GM21390 (cell line): Measurements from ENCODE around the gene MAP2K3.
"Not testable (repeated sequence)": the region's sequence is repeated elsewhere in the genome, so short reads cannot be mapped to it uniquely, and the experiment has no call there.

Experiments
- ATAC-seq: cut with Tn5 transposase; IDR thresholded peaks from one replicate; pipeline ENCODE4 v1.9.1; 2021; ENCODE audit not compliant: unreplicated experiment

MAP2K3 gene

GRCh38 chr17:21327921-21328320 lies 43.4 kb downstream of the MAP2K3 start:
- peak; percentile 39 for ATAC-seq

- not testable (repeated sequence) for ATAC-seq
Observed at GRCh38 chr17:21328778-21329177, 44.3 kb downstream of the MAP2K3 start.

- no peak for ATAC-seq
Observed at GRCh38 chr17:21330436-21331160, 46.1 kb downstream of the MAP2K3 start.

GRCh38 chr17:21336541-21337294 lies 52.2 kb downstream of the MAP2K3 start:
- not testable (repeated sequence) for ATAC-seq

- ATAC-seq: not testable (repeated sequence)
Observed at GRCh38 chr17:21337981-21338625, 53.6 kb downstream of the MAP2K3 start.

DNA sequence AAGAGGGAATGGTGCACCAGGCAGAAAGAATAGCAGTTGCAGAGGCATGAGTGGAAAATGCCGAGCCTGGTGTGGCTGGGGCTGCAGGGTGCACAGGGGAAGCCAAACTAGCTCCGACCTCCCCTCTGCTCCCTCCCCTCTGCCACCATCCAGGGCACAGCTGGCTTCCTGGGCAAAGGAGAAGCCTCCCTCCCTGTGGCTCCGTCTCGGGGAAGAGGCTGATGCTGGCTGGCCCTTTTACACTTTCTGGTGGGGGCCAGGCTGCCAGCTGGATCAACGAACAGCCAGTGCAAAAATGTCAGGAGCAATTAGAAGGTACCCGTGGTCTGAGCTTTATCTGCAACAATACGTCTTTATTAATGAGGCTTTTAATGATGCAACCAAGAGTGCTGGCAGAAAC lies 54.5 kb downstream of the MAP2K3 start:
- ATAC-seq: no peak

DNA sequence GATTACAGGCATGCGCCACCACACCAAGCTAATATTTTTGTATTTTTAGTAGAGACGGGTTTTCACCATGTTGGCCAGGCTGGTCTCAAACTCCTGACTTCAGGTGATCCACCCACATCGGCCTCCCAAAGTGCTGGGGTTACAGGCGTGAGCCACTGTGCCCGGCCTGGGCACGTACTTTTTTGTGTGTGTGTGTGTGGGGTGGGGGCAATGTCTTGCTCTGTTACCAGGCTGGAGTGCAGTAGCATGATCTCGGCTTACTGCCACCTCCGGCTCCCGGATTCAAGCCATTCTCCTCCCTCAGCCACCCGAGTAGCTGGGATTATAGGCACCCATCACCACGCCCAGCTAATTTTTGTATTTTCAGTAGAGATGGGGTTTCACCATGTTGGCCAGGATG lies 55.1 kb downstream of the MAP2K3 start:
- ATAC-seq: not testable (repeated sequence)

DNA sequence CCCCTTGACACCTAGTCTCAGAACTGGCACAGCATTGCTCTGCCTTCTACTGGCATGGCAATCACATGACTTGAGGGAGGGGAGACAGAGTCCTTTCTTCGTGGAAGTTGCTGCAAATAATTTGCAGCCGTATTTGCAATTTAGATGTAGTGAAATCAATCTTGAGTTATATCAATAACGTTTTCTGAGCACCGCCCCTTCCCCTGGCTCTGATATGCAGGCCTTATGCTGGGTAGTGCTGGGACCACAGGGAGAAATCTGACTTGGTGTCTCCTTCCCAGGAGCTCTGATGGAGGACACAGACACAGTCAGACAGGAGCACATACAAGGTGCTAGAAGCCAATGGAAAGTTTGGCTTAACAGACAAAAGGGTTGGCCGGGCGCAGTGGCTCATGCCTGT lies 55.9 kb downstream of the MAP2K3 start:
- not testable (repeated sequence) for ATAC-seq

GRCh38 chr17:21341279-21341678 lies 56.8 kb downstream of the MAP2K3 start:
- ATAC-seq: not testable (repeated sequence)

GRCh38 chr17:21341925-21342540 lies 57.5 kb downstream of the MAP2K3 start:
- ATAC-seq: not testable (repeated sequence)

DNA sequence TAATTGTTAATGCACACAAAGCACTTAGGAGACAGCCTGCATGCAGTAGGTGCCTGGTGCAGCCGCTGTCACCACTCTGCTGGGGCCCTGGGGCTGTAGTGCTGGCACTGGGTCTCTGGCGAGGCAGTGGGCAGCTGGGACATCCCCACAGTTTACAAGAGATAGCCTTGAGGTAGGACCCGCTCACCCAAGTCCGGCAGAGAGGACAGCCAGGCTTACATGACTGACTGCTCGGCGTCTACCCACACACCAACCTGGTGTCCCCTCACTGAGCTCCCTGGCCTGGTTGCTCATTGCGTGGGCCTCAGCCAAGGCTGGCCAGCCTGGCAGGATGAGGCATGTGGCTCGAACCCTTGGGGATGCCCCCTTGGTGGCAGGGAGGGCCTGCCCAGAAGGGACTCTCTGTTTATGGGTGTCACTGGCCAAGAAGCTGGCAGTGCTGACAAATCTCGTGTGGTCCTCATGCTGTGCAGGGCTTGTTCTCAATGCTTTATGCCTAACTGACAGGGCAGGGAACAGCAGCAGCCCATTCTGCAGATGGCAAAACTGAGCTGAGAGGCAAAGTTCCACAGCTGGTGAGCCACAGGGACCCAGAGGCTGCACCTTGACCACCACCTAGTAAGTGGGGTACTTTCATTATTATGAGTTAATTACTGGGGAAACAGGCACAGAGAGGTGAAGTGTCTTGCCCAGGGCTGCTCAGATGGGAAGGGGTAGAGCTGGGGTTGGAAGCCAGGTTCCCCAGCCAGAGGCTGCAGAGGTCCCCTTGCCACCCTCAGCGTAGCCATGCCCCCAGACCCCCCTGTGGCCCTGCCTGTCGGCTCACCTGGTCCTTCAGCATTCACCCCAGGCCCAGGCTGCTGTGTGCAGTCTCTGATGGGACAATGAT lies 58.8 kb downstream of the MAP2K3 start:
- ATAC-seq: not testable (repeated sequence)

GRCh38 chr17:21344801-21345200 lies 60.3 kb downstream of the MAP2K3 start:
- not testable (repeated sequence) for ATAC-seq

GRCh38 chr17:21345236-21345635 lies 60.7 kb downstream of the MAP2K3 start:
- no peak for ATAC-seq

- not testable (repeated sequence) for ATAC-seq
Observed at GRCh38 chr17:21346107-21346506, 61.6 kb downstream of the MAP2K3 start.

DNA sequence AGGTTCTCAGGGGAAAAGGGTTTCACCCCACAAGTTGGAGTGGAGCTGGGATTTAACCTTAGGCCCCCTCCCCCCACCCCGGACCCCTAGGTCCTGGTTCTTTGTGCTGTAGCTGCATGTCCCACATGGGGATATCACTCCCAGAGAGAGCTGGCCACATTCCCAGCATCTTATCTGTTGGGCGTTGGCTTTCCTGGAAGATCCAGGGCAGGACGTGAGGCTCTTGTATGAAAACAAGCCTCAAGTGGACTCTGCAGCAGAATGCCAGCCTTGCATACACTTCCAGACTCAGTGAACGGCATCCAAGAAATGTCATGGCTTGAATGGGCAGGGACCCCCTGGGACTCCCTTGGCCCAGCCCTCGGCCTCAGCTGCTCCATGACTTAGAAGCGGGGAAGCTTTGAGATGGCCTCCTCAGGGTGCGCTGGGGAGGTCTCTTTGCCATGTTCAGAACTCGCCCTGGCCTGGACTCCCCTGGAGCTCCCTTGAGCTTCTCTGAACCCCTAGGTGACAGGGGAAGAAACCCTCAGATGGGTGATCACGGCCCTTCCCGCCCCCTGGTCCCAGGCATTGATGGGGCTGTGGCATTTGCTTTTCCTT lies 62.2 kb downstream of the MAP2K3 start:
- ATAC-seq: not testable (repeated sequence)

DNA sequence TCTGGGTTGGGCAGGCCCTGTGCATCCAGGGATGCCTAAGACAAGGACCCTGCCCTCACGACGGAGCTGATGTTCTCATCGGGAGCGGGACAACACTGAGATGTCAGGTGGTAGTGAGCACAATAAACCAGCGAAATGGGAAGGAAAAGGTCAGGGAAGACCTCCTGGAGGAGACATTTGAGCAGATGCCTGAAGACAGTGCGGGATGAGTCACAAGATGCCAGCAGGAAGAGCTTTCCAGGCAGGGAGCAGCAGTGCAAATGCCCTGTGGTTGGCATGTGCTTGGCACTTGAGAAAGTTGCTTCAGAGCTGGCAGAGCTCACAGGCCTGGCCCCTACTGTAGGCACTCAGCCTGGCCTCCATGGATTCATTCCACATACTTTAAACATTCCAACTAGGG lies 63.1 kb downstream of the MAP2K3 start:
- ATAC-seq: not testable (repeated sequence)

- ATAC-seq: peak; percentile 55
Observed at GRCh38 chr17:21348081-21348925, 63.8 kb downstream of the MAP2K3 start.

GRCh38 chr17:21348926-21349261 lies 64.4 kb downstream of the MAP2K3 start:
- ATAC-seq: not testable (repeated sequence)
